ENCODE data around the gene ASTN2.

DNA sequence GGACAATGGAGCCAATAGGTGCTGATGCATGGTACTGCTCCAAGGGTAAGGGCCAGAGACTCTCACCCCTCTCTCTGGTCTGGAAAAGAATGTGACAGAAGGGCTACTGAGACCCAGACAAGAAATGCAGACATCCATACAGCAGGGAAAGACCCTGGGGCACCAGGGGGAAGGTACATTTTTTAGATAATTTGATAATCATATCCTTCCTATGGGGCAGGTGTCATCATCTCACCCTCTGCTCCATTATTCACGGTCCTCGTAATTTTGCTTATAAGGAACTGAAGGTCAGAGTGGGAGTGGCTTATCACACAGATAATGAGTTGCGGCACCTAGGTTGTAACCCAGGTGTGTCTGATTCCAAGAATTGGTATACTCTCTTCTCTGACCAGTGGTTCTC is 637.7 kb downstream of the ASTN2 start:
- TF ChIP-seq, protein P1, sequence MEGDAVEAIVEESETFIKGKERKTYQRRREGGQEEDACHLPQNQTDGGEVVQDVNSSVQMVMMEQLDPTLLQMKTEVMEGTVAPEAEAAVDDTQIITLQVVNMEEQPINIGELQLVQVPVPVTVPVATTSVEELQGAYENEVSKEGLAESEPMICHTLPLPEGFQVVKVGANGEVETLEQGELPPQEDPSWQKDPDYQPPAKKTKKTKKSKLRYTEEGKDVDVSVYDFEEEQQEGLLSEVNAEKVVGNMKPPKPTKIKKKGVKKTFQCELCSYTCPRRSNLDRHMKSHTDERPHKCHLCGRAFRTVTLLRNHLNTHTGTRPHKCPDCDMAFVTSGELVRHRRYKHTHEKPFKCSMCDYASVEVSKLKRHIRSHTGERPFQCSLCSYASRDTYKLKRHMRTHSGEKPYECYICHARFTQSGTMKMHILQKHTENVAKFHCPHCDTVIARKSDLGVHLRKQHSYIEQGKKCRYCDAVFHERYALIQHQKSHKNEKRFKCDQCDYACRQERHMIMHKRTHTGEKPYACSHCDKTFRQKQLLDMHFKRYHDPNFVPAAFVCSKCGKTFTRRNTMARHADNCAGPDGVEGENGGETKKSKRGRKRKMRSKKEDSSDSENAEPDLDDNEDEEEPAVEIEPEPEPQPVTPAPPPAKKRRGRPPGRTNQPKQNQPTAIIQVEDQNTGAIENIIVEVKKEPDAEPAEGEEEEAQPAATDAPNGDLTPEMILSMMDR (IDR thresholded peaks at IDR 0.05; ENCODE audit: extremely low read depth in 1 of 2, insufficient read depth in 1 of 2, low read depth in 1 of 2, low read length in 2 of 2) = no peak
- TF ChIP-seq MYC (IDR thresholded peaks at IDR 0.05; ENCODE audit: low read depth, low read length) = no peak
- TF ChIP-seq, protein P2, sequence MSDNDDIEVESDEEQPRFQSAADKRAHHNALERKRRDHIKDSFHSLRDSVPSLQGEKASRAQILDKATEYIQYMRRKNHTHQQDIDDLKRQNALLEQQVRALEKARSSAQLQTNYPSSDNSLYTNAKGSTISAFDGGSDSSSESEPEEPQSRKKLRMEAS (IDR thresholded peaks at IDR 0.05; ENCODE audit: insufficient read depth, insufficient read length) = no peak
- TF ChIP-seq FOS (IDR thresholded peaks at IDR 0.05; ENCODE audit: borderline replicate concordance, insufficient read depth, low read length) = no peak
- TF ChIP-seq POLR2A (IDR thresholded peaks at IDR 0.05; ENCODE audit: low read depth, low read length) = no peak

All from endothelial cell of umbilical vein (primary cell).